Erythroblast (primary cell): ENCODE results near the gene ICAM2.
A peak's percentile ranks its signal among the peaks of the same experiment; 100 is the strongest.

Experiments
- DNase-seq, 2 experiments: peaks; one replicate each; lab custom pipeline; 2025; lab: John Stamatoyannopoulos, UW
- GATA1 ChIP-seq: IDR thresholded peaks from 2 replicates; pipeline ENCODE4 v1.6.1; 2011; ENCODE audit warnings: low read depth, mild to moderate bottlenecking, control low read depth, low read length, moderate library complexity
- POLR2A ChIP-seq: IDR thresholded peaks from 2 replicates; pipeline ENCODE4 v1.6.1; 2011; ENCODE audit warnings: mild to moderate bottlenecking, low read length

The ICAM2 gene

DNA sequence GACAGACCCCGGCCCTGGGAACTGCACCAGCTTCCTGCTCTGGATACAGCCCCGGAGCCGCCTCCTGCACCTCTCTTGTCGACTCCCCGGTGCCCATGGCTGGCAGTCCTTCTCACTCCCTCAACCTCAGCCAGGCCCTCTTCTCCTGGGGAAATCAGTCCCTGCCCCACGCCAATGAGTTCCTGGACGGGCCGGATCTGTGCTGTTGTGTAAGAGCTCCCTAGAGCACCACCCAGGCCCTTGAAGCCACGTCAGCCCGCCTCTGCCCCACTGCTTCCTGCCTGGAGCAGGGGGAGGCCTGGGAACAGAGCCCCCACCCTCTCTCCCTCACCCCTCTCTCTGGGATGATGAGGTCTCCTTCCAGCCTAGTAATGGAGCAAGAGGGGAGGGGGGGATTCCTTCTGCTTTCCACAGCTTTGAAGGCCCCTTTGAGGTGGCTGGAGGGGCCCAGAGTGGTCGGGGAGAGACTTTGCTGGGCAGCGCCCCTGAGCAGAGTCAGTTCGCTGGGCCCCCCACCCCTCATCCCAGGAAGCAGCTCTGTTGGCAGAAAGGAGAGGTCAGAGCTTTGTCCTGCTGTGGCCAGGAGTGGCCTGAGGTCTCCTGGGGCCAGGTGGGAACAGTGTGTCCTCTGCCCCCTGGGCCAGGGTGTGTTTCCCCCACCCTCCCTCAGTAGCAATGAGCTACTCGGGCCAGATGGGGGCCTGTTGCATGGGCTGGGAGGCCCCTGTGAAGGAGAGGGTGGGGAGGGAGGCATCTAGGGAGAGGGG is 18.5 kb downstream of the ICAM2 start:
- no peak for DNase-seq
- TF ChIP-seq POLR2A: no peak
- no peak for TF ChIP-seq GATA1

- no peak for DNase-seq
- no peak for TF ChIP-seq POLR2A
- TF ChIP-seq GATA1: no peak
Measured at GRCh38 chr17:64001091-64001579, 19.3 kb downstream of the ICAM2 start.

GRCh38 chr17:63999680-64000531 is 20.5 kb downstream of the ICAM2 start:
- DNase-seq: no peak
- no peak for TF ChIP-seq GATA1
- TF ChIP-seq POLR2A: no peak

GRCh38 chr17:63998721-63999679 is 21.4 kb downstream of the ICAM2 start:
- no peak for DNase-seq

GRCh38 chr17:63998050-63998720 is 22.2 kb downstream of the ICAM2 start, which contains the start of gene PRR29:
Gene PRR29 (plus strand): TSS chr17:63998351. CDS start chr17:63998365, 14 bp downstream.
- no peak for TF ChIP-seq POLR2A
- TF ChIP-seq GATA1: no peak
- peak; percentile 59 to 75 for DNase-seq

More at GRCh38 chr17:63998721-63999679, 21.4 kb downstream of the ICAM2 start:
- TF ChIP-seq POLR2A (no peak), GATA1 (no peak)

- no peak for DNase-seq
- TF ChIP-seq GATA1 (no peak), POLR2A (no peak)
Measured at GRCh38 chr17:63997341-63998048, 22.9 kb downstream of the ICAM2 start.

DNA sequence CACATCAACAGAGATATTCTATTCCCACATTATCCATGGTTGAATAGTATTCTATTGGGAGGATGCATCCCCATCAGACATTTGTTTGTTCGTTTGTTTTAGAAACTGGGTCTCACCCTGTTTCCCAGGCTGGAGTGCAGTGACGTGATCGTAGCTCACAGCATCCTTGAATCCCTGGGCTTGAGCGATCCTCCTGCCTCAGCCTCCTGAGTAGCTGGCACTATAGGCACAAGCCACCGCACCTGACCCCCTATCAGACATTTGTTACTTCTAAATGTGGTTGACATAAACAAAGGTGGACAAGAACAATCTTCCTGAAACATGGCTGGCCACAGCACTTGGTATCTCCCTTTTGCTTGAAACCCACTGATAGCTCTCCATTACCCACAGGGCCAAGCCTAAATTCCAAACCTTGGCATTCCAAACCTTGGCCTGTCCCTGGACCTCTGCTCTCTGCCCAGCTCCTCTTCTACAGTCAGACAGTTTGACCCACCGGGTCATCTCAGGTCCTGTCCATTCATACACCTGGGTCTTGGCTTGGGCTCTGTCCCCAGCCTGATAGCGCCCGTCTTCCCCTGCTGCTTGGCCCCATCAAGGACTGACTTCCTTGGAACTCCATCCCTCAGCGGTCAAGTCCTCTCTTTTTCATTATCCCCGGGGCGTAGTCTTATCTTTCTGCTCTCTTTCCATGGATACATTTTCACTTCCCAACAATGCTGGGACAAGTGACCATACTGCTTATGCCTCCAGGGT is 23.8 kb downstream of the ICAM2 start:
- DNase-seq: no peak
- TF ChIP-seq GATA1: no peak
- TF ChIP-seq POLR2A: no peak

- TF ChIP-seq GATA1 (no peak), POLR2A (no peak)
- no peak for DNase-seq
Measured at GRCh38 chr17:63995626-63996025, 24.8 kb downstream of the ICAM2 start.

DNA sequence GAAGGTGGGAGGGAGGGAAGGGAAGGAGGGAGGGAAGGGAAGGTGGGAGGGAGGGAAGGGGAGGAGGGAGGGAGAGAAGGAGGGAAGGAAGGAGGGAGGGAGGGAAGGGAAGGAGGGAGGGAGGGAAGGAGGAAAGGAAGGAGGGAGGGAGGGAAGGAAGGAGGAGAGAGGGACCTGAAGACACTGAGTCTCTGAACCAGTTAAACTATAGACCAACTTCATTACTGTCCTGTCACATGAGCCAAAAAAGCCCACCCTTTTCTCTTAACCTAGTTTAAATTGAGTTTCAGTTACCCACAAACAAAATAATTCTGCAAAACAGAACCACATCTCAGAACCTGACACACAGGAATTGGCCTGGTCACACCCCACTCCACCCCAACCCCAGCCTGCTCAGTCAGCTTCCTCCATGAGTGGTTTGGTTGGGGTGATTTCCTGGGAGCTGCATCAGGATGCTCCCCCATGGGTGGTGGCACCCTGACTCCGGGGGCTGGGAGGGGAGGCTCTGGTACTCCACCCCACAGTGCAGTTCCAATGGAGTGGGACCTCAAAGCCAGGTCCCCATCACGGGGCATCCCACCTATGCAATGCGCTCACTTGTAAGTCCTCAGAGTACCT is 27.0 kb downstream of the ICAM2 start:
- TF ChIP-seq POLR2A: no peak
- TF ChIP-seq GATA1: no peak
- no peak for DNase-seq

GRCh38 chr17:63991611-63992010 is 28.8 kb downstream of the ICAM2 start:
- TF ChIP-seq POLR2A (no peak), GATA1 (no peak)
- no peak for DNase-seq
